LNCaP clone FGC (cell line): ENCODE data around the gene GALNT16.
"Not testable (repeated sequence)": the region's sequence is repeated elsewhere in the genome, so short reads cannot be mapped to it uniquely, and the experiment has no call there.

Experiments used
- DNase-seq: peaks from one replicate; pipeline ENCODE4 v3.0.0-alpha.2; 2011; ENCODE audit warnings: low read depth
- H3K4me3 ChIP-seq: 2 replicates; pipeline ENCODE4 v1.5.1; 2011; ENCODE audit warnings: mild to moderate bottlenecking, low read depth, low read length, control low read depth
- CTCF ChIP-seq: IDR thresholded peaks from 2 replicates; pipeline ENCODE4 v1.5.1; 2012; ENCODE audit warnings: mild to moderate bottlenecking; ENCODE audit not compliant: control insufficient read depth, insufficient read depth; ENCODE audit errors: extremely low read depth

GALNT16 gene

GRCh38 chr14:69289811-69290520 lies 30.0 kb downstream of the GALNT16 start:
- no peak for TF ChIP-seq CTCF
- no peak for DNase-seq
- no peak overlapping the region for H3K4me3 ChIP-seq

- DNase-seq, H3K4me3 ChIP-seq: not testable (repeated sequence)
These were observed 30.9 kb downstream of the GALNT16 start for GRCh38 chr14:69290881-69291280.

- no peak for TF ChIP-seq CTCF
- DNase-seq = no peak
- no peak overlapping the region for H3K4me3 ChIP-seq
These were observed 31.4 kb downstream of the GALNT16 start for GRCh38 chr14:69291396-69291795.

GRCh38 chr14:69291891-69292561 lies 32.1 kb downstream of the GALNT16 start:
- DNase-seq = no peak

GRCh38 chr14:69298131-69299071 lies 38.4 kb downstream of the GALNT16 start:
- no peak for DNase-seq
- TF ChIP-seq CTCF = no peak

More at GRCh38 chr14:69291891-69292561, 32.1 kb downstream of the GALNT16 start:
- no peak for TF ChIP-seq CTCF
- H3K4me3 ChIP-seq = no peak overlapping the region

GRCh38 chr14:69299286-69300035 lies 39.5 kb downstream of the GALNT16 start:
- H3K4me3 ChIP-seq = no peak overlapping the region
- no peak for TF ChIP-seq CTCF
- DNase-seq = no peak

More at GRCh38 chr14:69298131-69299071, 38.4 kb downstream of the GALNT16 start:
- H3K4me3 ChIP-seq = no peak overlapping the region
